BE2C (cell line): ENCODE measurements around the gene CYB561A3.

Experiments
- DNase-seq: peaks from one replicate; pipeline ENCODE4 v3.0.0-alpha.2; 2020
- H3K27me3 ChIP-seq: fragments of 250-450 bp; sonication (Bioruptor Pico); 2 replicates; pipeline ENCODE4 v1.5.1; 2020; ENCODE audit warnings: mild to moderate bottlenecking
- H3K36me3 ChIP-seq: fragments of 250-450 bp; sonication (Bioruptor Pico); 2 replicates; pipeline ENCODE4 v1.5.1; 2020; ENCODE audit warnings: mild to moderate bottlenecking
- H3K4me1 ChIP-seq: fragments of 250-450 bp; sonication (Bioruptor Pico); 2 replicates; pipeline ENCODE4 v1.5.1; 2020
- H3K4me3 ChIP-seq: 2 replicates; pipeline ENCODE4 v1.5.1; 2011; ENCODE audit warnings: low read depth, low read length
- H3K9me3 ChIP-seq: fragments of 250-450 bp; sonication (Bioruptor Pico); 2 replicates; pipeline ENCODE4 v1.5.1; 2020
- CTCF ChIP-seq: IDR thresholded peaks from 2 replicates; pipeline ENCODE4 v1.5.1; 2012; ENCODE audit warnings: mild to moderate bottlenecking, low read depth, low read length

Gene CYB561A3

DNA sequence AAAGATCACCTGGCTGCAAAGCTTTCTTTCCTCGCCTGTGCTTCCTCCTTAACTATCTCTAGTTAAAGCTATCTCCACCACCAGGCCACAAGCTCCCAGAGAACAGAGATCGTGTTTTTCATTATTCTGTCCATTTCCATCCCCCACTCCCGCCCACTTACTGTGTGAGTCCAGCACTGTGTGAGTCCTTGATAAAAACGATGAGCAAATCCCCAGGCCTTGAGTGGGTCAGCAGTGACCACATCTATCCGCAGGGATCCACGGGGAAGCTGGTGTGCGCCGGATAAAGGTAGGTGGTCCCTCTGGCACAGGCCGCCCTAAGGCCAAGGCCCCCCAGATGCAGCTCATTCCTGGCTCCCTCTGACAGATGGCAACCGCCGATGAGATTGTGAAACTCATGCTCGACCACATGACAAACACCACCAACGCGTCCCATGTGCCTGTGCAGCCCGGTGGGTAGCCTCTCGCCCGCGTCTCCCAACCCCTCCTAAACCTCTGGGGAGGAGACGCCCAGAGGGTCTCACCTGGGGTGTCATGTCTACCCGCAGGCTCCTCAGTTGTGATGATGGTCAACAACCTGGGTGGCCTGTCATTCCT lies 19.4 kb downstream of the CYB561A3 start:
- H3K27me3 ChIP-seq = no peaks in the 10 kb centered on the region
- no peaks in the 10 kb centered on the region for H3K36me3 ChIP-seq
- no peak overlapping the region for H3K4me3 ChIP-seq
- peaks cover 10% of the 10 kb centered on the region for H3K4me1 ChIP-seq
- DNase-seq = no peak
- TF ChIP-seq CTCF = no peak
- H3K9me3 ChIP-seq = no peaks in the 10 kb centered on the region

DNA sequence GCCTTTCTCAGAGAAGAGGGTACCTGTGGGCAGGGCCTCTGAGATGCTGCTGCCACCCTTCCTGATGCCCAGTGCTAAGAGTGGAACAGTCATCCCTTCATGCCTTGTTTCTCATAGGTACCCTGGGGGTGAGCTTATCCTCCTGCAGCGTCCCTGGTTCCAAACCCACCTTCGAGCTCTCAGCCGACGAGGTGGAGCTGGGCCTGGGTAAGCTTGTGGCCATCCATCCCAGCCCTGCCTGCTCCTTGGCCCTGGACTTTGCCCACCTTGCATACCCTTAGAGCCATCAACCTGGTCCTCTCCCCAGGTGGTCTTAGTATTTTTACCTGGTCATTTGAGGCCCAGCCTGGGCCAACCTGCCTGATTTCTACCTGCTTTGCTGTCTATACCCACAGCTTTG lies 20.0 kb downstream of the CYB561A3 start:
- Histone ChIP-seq H3K27me3 (no peaks in the 10 kb centered on the region), H3K4me3 (no peak overlapping the region), H3K4me1 (peaks cover 10% of the 10 kb centered on the region), H3K36me3 (no peaks in the 10 kb centered on the region), H3K9me3 (no peaks in the 10 kb centered on the region)
- TF ChIP-seq CTCF = no peak
- no peak for DNase-seq

- DNase-seq = no peak
- Histone ChIP-seq H3K9me3 (no peaks in the 10 kb centered on the region), H3K36me3 (no peaks in the 10 kb centered on the region), H3K4me3 (no peak overlapping the region), H3K27me3 (no peaks in the 10 kb centered on the region), H3K4me1 (peaks cover 10% of the 10 kb centered on the region)
- no peak for TF ChIP-seq CTCF
These were observed 20.7 kb downstream of the CYB561A3 start for GRCh38 chr11:61340979-61341378.

DNA sequence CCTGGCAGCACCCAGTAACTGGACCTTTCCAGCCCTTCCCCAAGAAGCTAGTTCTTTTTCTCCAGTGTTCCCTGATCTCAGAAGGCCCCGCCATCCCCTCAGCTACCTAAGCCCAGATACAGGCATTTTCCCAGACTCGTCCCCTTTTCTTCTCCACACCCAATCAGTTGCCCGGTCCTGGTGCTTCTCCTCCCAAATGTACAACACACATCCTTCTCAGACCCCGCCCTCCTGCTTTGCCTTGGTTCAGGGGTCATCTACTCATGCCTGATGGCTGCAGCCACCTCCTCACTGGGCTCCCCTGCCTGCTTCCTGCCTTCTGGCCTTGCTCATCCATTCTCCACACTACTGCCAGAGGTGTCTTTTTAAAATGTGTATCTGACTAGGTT lies 22.2 kb downstream of the CYB561A3 start:
- Histone ChIP-seq H3K36me3 (no peaks in the 10 kb centered on the region), H3K4me3 (no peak overlapping the region), H3K4me1 (peaks cover 1% of the 10 kb centered on the region; the same call in 1 of the 2 replicates), H3K9me3 (no peaks in the 10 kb centered on the region), H3K27me3 (no peaks in the 10 kb centered on the region)
- DNase-seq = no peak
- TF ChIP-seq CTCF = no peak

DNA sequence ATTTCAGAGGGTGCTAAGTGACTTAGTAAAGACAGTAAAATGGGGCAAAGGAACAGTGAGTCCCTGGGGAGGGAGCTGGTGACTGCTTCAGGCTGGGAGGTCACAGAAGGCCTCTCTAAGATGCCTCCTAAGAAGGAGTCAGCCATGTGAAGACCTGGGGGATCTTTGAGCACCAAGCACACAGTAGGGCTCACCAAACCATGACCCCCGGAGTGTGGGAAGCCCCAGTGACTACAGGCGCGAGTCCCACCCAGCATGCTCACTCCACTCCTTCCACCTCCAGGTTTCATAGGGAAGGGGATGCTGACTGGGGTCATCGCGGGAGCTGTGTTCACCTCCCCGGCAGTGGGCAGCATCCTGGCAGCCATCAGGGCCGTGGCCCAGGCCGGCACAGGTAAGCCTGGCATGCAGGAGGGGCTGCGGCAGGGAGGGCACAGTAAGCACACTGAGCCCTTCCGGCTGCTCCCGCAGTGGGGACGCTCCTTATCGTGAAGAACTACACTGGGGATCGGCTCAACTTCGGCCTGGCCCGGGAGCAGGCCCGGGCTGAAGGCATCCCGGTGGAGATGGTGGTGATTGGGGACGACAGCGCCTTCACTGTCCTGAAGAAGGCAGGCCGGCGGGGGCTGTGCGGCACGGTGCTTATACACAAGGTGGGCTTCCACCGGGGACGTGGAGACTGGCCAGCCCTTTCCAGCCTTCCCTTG lies 22.7 kb downstream of the CYB561A3 start:
- Histone ChIP-seq H3K4me1 (no peaks in the 10 kb centered on the region; the same call in 1 of the 2 replicates), H3K9me3 (no peaks in the 10 kb centered on the region), H3K36me3 (no peaks in the 10 kb centered on the region), H3K27me3 (no peaks in the 10 kb centered on the region), H3K4me3 (no peak overlapping the region)
- DNase-seq = no peak
- no peak for TF ChIP-seq CTCF
